Glomerular endothelial cell (primary cell): ENCODE results near the gene AGK. TPM values are rescaled to one million over a fixed set of nuclear protein-coding genes. Genes with fewer than 3 reads are reported as not detected.

ENCODE experiments used
- DNase-seq: peaks from one replicate; pipeline ENCODE4 v3.0.0-alpha.2; 2011; ENCODE audit warnings: low read depth, low spot score; ENCODE audit errors: extremely low read depth
- total RNA-seq: library from RNA; depleted of rRNA; stranded (reverse); fragments of >200 nt; gene quantifications from 2 replicates; pipeline ENCODE4 v1.2.3, GENCODE V29; 2015

Gene AGK, protein sequence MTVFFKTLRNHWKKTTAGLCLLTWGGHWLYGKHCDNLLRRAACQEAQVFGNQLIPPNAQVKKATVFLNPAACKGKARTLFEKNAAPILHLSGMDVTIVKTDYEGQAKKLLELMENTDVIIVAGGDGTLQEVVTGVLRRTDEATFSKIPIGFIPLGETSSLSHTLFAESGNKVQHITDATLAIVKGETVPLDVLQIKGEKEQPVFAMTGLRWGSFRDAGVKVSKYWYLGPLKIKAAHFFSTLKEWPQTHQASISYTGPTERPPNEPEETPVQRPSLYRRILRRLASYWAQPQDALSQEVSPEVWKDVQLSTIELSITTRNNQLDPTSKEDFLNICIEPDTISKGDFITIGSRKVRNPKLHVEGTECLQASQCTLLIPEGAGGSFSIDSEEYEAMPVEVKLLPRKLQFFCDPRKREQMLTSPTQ
- 23.2 and 27.2 TPM in 2 replicates for total RNA-seq

DNA sequence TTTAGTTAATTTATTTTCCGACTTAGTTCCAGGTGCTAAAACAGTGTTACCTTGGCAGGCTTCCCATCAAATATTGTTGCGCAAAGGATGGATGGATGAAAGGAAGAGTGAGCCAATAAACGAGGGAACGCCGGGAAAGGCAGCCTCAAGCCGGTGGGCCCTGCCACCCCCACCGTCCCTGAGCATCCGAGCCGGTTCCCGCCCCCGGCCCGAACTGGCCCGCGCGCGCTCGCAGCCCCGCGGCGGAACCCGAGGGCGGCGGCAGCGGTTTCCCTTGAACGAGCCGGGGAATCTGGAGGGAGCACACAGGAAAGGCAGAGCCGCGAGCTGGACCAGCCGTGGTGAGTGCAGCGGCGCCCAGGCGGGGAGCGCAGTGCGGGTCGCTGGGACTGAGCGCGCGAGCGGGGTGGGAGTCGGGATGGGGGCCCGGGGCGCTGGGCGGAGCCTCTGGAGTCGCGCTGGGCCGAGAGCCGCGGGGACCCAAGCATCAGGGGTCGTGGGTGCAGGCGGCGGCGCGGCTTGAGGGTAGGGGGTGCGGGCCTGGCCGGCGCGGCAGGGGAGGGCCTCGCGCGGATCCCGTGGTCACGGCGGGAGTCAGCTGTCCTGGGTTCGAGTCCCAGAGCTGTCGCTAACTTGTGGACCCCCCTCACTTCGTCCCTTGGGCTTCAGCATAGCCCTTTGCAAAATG, at the start of gene AGK:
AGK (plus strand) TSS at position 317 of the 688 bp plus-strand sequence. CDS start 4,057 bp downstream, outside the sequence.
- DNase-seq = no peak

DNA sequence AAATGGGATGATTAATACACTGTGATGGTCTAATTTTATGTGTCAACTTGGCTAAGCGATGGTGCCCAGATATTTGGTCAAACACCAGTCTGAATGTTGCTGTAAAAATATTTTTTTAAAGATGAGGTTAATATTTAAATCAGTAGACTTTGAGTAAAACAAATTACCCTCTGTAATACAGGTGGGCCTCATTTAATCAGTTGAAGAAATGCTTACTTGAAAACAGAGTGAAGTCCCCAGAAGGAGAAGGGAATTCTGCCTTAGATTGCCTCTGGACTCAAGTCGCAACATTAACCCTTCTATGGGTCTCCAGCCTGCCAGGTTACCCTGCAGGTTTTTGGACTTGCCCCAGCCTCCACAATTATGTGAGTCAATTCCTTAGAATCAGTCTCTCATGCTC, 49.8 kb upstream of the AGK start:
- DNase-seq = no peak

DNA sequence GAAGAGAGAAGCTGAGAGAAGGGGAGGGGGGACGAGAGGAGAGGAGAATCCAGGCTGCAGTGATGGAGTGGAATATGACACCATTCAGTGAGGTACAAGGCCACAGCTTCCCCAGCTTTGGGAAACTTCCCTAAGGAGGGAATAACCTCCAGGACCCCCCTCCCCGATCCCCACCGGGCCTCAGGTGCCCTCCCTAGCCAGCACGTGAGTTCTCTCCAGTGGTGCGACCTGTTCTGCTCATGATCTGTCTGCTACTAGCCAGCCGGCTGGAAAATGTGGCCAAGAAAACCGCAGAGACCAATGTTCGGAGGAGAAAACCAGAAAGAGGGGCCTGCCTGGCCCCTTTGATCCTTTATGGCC, 39.9 kb upstream of the AGK start:
- no peak for DNase-seq

DNA sequence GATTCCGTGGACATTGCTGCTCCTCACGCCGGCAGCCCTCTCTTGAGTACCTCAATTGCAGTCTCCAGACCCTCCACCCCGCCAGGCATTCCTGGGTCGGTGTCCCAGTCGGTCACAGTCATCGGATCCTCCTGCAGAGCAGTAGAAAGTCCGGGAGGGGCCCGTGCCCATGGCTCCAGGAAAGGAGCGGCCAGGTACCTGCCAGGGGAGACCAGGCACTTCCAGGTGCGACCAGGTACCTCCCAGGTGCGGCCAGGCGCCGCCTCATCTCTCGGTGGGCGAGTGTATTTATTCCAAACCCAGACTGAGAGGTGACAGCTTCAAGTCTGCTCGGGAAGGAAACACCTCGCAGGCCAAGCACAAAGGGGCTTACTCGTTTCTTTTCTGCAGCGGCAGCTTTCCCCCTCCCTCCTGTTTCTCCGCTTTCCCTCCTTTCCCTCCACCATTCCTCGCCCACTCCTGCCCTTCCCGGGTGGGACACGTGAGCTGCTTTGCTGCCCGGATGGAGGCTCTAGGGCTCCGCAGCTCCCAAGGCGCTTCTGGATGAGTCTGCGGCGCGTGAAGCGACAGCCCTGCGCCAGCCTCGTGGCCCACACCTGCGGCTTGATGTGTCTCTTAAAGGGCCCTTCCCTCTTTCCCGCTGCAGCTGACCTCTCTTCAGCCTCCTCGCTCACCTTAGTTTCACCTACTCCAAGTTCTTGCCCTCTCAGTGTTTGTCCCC, 39.4 kb upstream of the AGK start:
- DNase-seq = no peak

DNA sequence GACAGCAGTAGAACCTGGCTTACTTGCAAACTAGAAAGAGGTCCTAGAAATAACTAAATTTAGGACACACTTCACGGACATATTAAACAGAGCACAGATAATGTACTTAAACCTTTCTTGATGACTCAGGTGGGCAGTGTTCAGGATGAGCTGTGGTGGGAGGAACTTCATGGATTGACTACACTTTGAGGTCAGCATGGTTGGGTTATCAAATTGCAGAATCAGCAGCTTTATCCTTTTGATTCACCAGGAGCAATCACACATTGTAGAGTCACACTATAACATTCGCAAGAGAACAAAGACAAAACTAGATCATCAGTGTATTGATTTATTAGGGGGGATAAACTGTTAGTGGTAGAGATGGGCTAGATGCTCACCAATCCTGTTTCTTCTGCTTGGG, 38.6 kb upstream of the AGK start:
- no peak for DNase-seq

DNA sequence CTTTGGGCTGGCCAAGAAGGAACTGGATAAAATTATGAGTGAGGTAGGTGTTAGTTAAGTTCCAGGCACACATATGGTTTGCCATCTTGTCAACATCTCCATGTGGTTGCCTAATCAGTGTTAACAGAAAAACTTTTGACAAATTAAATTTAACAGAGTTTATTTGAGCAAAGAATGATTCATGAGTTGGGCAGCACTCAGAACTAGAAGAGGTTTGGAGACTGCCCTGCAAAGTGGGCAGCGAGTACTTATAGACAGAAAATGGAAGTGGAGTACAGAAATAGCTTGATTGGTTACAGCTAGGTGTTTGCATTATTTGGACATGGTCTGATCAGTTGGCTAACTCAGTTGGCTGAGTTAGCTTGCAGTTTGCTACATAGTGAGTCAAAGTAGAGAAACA, 37.5 kb upstream of the AGK start:
- no peak for DNase-seq

DNA sequence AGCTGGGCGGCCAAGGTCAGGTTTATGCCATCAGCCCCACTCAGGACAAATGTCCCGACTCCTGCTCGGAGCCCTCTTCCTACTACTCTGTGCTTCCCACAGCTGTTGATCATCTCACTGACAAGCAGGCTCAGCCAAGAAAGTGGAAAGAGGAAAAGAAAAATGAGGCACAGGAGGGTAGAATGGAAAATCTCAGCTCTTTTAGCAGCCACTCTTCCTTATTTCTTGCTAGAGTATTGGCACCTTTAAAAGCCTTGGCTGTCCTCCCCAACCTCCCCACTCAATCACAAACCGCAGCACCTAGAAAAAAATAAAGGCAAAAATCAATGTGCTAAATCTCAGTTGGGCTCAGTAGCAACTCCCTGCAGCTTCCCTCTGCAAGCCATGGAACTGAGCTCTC, 35.3 kb upstream of the AGK start:
- no peak for DNase-seq

DNA sequence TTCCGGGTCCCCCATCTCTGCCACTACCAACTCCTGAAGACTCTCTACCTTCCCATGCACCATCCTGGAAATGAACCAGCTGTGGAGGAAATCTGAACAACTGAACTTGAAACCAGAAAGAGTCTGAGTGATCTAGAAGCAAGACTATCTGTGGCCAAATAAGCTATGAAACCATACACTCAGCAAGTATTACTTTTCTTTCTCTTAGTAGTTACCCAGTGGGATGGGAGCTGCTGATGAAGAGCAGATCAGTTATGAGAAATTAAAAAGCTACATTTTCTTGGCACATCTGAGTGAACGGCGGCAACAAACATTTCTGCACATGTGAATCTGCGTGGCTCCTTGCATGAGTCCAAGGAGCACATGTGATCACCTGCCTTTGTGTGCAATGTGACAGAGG, 31.6 kb upstream of the AGK start:
- no peak for DNase-seq

DNA sequence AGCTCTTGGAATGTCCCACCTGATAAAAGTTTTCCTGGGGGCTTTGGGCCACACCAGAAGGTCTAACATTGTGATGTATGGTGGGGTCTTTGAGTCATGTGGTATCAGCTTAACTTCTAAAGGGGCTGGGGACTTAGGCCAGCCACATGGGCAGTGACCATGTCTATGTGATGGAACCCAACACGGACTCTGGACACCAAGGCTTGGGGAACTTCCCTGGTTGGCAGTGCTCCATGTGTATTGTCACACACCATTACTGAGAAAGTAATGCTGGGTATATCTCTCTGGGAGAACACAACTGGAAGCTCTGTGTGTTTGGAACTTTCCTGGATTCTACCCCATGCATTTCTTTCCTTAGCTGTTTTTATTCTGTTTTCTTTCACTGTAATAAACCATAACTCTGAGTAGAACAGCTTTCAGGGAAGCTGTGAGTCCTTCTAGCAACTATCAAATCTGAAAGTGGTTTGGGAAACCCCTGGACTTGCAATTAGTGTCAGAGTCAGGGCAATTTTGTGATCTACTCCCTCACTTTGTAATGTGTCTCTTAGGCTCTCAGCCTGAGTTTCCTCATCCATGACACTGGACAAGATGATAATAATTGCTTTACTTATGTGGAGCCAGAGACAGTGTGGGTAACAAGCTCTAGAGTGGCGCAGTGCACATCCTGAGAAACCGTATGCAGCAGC, 28.4 kb upstream of the AGK start:
- no peak for DNase-seq

DNA sequence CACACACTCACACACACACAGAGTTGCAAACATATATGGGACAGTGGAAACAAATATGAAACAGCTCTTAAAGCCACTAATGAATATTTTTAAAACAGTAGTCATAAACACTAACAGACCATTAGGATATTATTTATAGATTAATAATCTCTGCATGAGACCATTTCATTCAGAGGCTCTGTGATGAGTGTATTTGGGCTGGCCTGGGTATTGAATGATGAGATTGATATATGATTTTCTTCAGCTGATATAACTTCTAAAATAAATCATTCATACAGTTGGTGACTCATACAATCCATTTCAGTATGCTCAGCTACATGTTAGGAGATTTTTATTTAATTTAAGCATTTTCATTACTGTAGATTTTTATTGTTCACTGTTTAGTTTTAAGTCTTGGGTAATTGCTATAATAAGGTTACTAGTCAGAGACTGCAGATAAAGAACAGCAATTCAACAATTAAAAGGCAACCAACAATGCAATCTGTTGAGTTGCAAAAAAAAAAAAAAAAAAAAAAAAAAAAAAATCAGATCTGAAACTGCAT, 25.2 kb upstream of the AGK start:
- no peak for DNase-seq

DNA sequence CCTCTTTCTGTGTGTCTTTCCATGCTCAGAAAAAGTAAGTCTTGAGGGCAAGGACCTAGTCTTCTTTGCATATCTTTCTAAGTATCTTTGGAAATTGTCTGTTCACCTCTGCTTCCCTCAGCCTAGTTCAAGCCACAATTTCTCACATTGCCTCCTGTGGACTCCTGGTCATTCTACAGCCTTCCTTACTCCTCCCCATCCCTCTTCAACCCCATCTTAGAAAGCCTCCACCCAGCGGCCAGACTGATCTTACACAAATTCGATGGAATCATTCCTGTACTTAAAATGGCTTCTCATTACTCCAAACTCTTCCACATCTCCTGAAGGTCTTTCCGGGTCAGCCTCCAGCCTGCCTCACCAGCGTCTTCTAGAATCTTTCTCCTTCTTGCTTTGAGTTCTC, 24.1 kb upstream of the AGK start:
- DNase-seq = no peak

DNA sequence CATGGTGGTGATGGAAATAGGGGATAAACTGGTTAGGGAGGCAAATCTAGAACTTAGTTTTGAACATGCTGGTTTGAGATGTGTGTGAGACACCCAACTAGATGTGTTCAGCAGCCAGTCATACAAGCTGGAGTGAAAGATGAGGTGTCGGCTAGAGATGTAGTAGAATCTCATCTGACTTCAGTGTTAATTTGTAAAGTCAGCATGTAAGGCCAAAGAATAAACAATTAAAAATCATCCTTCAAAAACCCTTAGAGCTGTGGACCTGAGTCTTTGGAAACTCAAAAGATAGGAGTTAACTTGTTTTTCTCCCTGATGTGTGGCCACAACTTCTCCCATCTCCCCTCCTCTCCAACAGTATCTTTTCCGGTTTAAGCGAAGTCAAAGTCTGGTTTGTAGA, 22.8 kb upstream of the AGK start:
- no peak for DNase-seq

DNA sequence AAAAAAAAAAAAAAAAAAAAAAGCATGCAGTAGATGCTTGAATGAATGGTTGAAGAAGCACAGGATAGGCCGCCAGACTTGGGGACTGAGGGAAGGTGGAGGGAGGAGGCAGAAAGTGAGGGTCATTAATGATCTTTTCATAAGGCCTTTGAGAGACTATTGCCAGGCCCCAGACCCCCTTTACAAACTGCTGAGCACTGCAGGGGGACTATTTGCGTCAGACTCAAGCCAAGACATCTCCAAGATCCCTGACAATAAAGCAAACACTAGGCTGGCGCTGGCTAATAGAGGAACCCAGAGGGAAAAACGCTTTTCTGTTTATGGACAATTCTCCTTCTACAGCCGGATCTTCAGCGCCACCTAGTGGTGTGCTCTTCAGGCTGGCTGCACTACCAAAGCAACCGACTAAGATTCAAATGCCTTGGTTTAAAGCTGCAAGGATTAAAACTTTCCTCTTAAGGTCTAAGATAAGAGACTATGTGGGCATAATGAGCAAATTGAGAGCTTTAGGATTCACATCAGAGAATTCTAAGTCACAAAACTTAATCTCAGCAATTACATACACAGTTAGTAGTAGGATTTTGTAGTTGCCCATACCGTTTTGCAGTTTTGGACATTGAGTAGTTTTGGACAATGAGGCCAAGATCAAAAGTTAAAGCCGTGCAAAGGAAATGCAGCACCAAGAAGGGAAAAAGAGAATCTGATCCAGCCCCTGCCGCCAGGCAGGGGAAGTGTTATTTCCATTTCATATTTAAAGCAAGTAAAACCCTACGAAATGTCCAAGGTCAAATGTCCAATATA, 17.9 kb upstream of the AGK start:
- peak; percentile 44 for DNase-seq

DNA sequence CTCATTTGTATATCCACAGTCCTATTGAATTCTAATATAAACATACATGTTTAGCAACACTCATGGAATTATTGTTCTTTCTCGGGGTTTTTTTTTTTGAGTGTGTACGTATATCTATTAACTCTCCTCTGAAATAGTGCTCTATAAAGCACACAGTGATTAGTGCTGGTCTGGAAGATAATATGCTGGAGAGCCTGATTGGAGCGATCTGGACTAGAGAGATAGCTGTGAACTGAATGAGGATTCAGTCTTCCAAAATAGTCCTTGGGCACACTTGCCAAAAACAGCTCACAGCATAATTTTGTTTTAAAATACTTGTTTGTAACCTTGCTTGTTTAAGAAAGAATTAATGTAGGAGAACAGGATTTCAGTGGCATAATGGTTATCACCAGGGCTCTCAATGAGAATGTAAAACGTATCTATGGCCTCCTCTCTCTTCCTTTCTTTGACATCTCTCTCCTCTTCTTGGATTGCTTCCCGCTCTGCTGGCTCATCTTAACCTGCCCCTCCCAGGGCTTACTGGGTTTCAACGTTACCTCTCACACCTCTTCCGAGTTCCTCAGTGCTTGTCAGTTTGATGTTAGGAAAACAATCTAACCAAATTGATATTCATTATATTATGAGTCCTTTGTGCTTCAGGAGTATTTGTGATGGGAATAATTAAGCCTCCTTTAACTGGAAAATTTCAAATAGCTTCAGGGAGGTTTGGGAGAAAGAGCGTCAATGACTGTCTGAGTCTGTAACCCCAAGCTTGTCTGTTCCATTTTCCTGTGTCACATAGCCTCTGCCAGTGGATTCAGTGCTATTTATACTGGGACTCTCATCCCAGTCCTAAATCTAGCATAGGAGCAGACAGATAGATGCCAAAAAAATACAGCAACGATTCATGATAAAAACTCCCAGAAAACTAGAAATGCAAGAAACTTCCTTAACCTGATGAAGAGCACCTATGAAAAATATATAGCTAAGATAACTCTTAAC, 16.2 kb upstream of the AGK start:
- DNase-seq = no peak

DNA sequence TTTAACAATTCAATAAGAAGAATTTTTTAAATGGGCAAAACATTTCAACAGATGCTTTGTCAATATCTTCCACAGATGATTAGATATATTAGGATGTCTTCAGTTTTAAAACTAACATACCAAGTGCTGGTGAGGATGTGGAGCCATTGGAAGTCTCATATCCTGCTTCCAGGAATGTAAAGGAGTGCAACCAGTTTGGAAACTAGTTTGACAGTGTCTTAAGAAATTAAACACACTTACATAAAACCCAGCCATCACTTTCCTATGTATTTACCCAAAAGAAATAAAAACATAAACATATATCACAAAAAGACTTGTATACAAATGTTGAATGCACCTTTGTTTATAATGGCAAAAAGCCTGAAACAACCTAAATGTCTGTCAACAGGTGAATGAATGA, 13.3 kb upstream of the AGK start:
- DNase-seq = no peak

DNA sequence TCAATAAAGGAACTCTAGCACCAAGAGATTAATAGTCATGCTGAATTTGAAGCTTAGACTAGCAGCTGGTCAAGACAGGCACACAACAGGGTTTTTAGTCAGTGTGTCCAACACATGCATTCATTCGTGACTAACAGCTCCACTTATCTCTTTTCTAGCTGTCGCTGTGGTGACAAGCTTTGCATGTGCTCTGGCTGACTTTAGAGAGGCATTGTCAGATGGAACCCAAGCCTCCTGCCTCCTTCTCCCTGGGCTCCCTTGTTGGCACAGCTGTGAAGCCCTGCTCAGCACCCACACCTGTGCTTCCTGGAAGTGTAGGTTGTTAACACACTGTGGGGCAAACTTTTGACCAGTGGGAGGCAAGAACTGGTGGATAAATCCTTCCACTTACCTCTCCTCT, 9.8 kb upstream of the AGK start:
- DNase-seq = no peak

DNA sequence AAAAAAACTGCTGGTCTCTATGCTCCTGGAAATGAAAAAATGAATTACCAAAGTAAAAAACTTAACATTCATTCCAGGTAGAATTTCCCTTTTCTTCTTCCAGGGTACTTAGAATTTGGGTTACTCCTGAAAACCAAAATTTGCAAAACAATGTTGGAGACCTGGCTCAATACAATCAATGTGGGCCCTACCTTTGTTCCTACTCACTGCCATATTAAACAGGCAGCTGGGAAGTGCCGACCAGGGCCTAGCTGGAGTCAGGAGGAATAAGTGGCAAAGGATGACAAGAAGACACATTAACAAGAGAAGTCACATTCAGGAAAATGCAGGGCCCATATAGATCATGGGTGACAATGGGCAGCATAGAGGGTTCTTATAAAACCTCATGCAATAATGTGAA, 6.4 kb upstream of the AGK start:
- DNase-seq = no peak

DNA sequence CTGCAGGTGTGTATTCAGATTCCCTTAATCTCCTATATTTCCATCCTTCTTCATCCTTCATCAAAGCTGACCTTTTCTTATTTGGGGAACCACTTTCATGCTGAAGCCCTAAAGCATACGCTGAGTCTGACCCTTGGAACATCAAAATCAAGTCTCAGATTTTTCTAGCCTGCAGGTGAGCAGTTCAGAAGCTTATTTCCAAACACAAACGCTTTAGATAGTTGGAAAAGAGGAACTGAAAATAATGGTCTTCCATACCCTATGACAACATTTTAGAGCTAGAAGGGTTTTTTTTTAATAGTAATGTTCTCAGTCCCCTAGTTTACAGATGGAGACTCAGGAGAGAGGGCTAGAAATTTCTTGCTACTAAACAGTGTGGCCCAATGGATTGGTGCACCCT, 1.6 kb upstream of the AGK start:
- no peak for DNase-seq
